HT-29 (cell line): ENCODE data around the gene ARMC2. TPM values are rescaled to one million over a fixed set of nuclear protein-coding genes. Genes with fewer than 3 reads are reported as not detected.
"Not testable (repeated sequence)": the region's sequence is repeated elsewhere in the genome, so short reads cannot be mapped to it uniquely, and the experiment has no call there.

ENCODE experiments used
- DNase-seq: peaks from one replicate; pipeline ENCODE4 v3.0.0-alpha.2; 2015; ENCODE audit warnings: low spot score
- total RNA-seq: library from RNA; depleted of rRNA; stranded (reverse); fragments of >200 nt; shearing (Covaris generic); gene quantifications from 2 replicates; pipeline ENCODE4 v1.2.3, GENCODE V29; 2014

ARMC2 gene
- total RNA-seq, 1 experiment from 2014 or later: 0.33 TPM

- no peak for DNase-seq
These were observed 21.7 kb downstream of the ARMC2 start for GRCh38 chr6:108869876-108870275.

GRCh38 chr6:108870357-108870756, 22.1 kb downstream of the ARMC2 start:
- no peak for DNase-seq

GRCh38 chr6:108872141-108872557, 23.9 kb downstream of the ARMC2 start:
- DNase-seq: no peak

GRCh38 chr6:108872575-108872974, 24.4 kb downstream of the ARMC2 start:
- DNase-seq: no peak

- DNase-seq: no peak
These were observed 25.0 kb downstream of the ARMC2 start for GRCh38 chr6:108873251-108873650.

- no peak for DNase-seq
These were observed 25.7 kb downstream of the ARMC2 start for GRCh38 chr6:108873971-108874370.

- no peak for DNase-seq
These were observed 26.4 kb downstream of the ARMC2 start for GRCh38 chr6:108874470-108875160.

- no peak for DNase-seq
These were observed 26.9 kb downstream of the ARMC2 start for GRCh38 chr6:108875161-108875555.

GRCh38 chr6:108877046-108877751, 29.0 kb downstream of the ARMC2 start:
- DNase-seq: no peak

- DNase-seq: no peak
These were observed 30.7 kb downstream of the ARMC2 start for GRCh38 chr6:108878942-108879341.

GRCh38 chr6:108883172-108883571, 35.0 kb downstream of the ARMC2 start:
- DNase-seq: no peak

- DNase-seq: no peak
These were observed 36.2 kb downstream of the ARMC2 start for GRCh38 chr6:108884211-108885059.

- no peak for DNase-seq
These were observed 39.8 kb downstream of the ARMC2 start for GRCh38 chr6:108888052-108888451.

GRCh38 chr6:108888745-108889144, 40.5 kb downstream of the ARMC2 start:
- DNase-seq: no peak

GRCh38 chr6:108890898-108891297, 42.7 kb downstream of the ARMC2 start:
- DNase-seq: not testable (repeated sequence)

GRCh38 chr6:108895571-108895970, 47.3 kb downstream of the ARMC2 start:
- no peak for DNase-seq

GRCh38 chr6:108896111-108896661, 48.0 kb downstream of the ARMC2 start:
- no peak for DNase-seq

- peak; percentile 62 for DNase-seq
These were observed 49.1 kb downstream of the ARMC2 start for GRCh38 chr6:108897371-108897770.

GRCh38 chr6:108902382-108902792, 54.2 kb downstream of the ARMC2 start:
- DNase-seq: no peak

- peak; percentile 42 for DNase-seq
These were observed 55.6 kb downstream of the ARMC2 start for GRCh38 chr6:108903796-108904195.

GRCh38 chr6:108904741-108905140, 56.5 kb downstream of the ARMC2 start:
- DNase-seq: peak; percentile 61
